Endothelial cell of umbilical vein (primary cell): Measurements from ENCODE around the gene ATP12A. TPM values are rescaled to one million over a fixed set of nuclear protein-coding genes. Genes with fewer than 3 reads are reported as not detected.

Experiments
- BruUV-seq: library from RNA; stranded (reverse); fragments of 400-500 nt; replicated peaks from 2 replicates; lab custom pipeline; 2021; lab: Mats Ljungman, UMichigan
- CTCF ChIA-PET: fragments of 300-600, 350-600 bp; sonication (Branson Sonifier 250); formaldehyde crosslinking; loops from one replicate; lab custom pipeline; 2021; ENCODE audit warnings: antibody characterized with exemption, inconsistent platforms; lab: Charles Lee
- POLR2A ChIA-PET: fragments of 300-600, 350-600 bp; sonication (Branson Sonifier 250); formaldehyde crosslinking; loops from one replicate; lab custom pipeline; 2021; ENCODE audit warnings: antibody characterized with exemption, inconsistent platforms; lab: Charles Lee
- DNase-seq: peaks from one replicate; pipeline ENCODE4 v3.0.0-alpha.2; 2011; ENCODE audit warnings: low read depth, low spot score
- FAIRE-seq: peaks from 2 replicates; lab custom pipeline; 2011; peaks lifted over from hg19 to GRCh38; lab: Jason Lieb, UNC
- H2AFZ ChIP-seq: 2 replicates; pipeline ENCODE4 v1.6.0; 2012; ENCODE audit warnings: low read depth, low read length, control low read depth, inconsistent platforms
- H3K27ac ChIP-seq: 2 replicates; pipeline ENCODE4 v1.5.1; 2011; ENCODE audit warnings: low read depth, mild to moderate bottlenecking, control low read depth, low read length, moderate library complexity; ENCODE audit not compliant: insufficient read depth
- H3K27me3 ChIP-seq, 2 experiments: 2 replicates each; pipeline versions ENCODE4 v1.6.0 to v1.6.1; 2011; ENCODE audit warnings: low read length in 2 of 2, mixed read lengths in 1 of 2; ENCODE audit not compliant: control insufficient read depth in 2 of 2, insufficient read depth in 2 of 2
- H3K36me3 ChIP-seq, 2 experiments: 2 replicates in 1 of 2; 3 replicates in 1 of 2; pipeline ENCODE4 v1.5.1; 2011; ENCODE audit warnings: low read length in 2 of 2, mild to moderate bottlenecking in 1 of 2, moderate library complexity in 1 of 2; ENCODE audit not compliant: control insufficient read depth in 2 of 2, insufficient read depth in 2 of 2; ENCODE audit errors: extremely low read depth in 1 of 2
- H3K4me1 ChIP-seq: 3 replicates; pipeline ENCODE4 v1.5.1; 2011; ENCODE audit warnings: mild to moderate bottlenecking, low read length; ENCODE audit not compliant: control insufficient read depth, insufficient read depth; ENCODE audit errors: extremely low read depth
- H3K4me2 ChIP-seq: 2 replicates; pipeline ENCODE4 v1.6.1; 2011; ENCODE audit warnings: low read length, control low read depth, mixed read lengths; ENCODE audit not compliant: insufficient read depth
- H3K4me3 ChIP-seq, 3 experiments: fragments of 200-600 bp in 1 of 3; sonication (generic), shearing (Covaris generic) in 1 of 3; replicated peaks in 1 of 3; 2 replicates each; pipeline ENCODE4 v1.5.1; 2011 to 2016; ENCODE audit warnings: control low read depth in 3 of 3, low read length in 3 of 3, mild to moderate bottlenecking in 2 of 3, inconsistent platforms in 1 of 3, low read depth in 1 of 3, moderate library complexity in 1 of 3; ENCODE audit not compliant: insufficient read depth in 1 of 3
- H3K79me2 ChIP-seq: 2 replicates; pipeline ENCODE4 v1.6.0; 2012; ENCODE audit warnings: low read length, inconsistent platforms; ENCODE audit not compliant: control insufficient read depth, insufficient read depth
- H3K9ac ChIP-seq: replicated peaks from 2 replicates; pipeline ENCODE3; 2011; ENCODE audit warnings: low read length, control low read depth; ENCODE audit not compliant: insufficient read depth; ENCODE audit errors: extremely low read depth
- H3K9me1 ChIP-seq: replicated peaks from 3 replicates; pipeline ENCODE4 v1.6.0; 2011; ENCODE audit warnings: mild to moderate bottlenecking, low read length; ENCODE audit not compliant: control insufficient read depth, insufficient read depth; ENCODE audit errors: extremely low read depth
- H3K9me3 ChIP-seq: replicated peaks from 2 replicates; pipeline ENCODE4 v1.5.1; 2012; ENCODE audit warnings: low read length, inconsistent platforms; ENCODE audit not compliant: control insufficient read depth, insufficient read depth
- H4K20me1 ChIP-seq: replicated peaks from 2 replicates; pipeline ENCODE3; 2011; ENCODE audit warnings: mild to moderate bottlenecking, low read length; ENCODE audit not compliant: control insufficient read depth, insufficient read depth; ENCODE audit errors: extremely low read depth
- EZH2 ChIP-seq: IDR thresholded peaks from 2 replicates; pipeline ENCODE4 v1.6.1; 2012; ENCODE audit warnings: borderline replicate concordance, low read depth, mild to moderate bottlenecking, moderate library complexity, low read length, inconsistent platforms; ENCODE audit not compliant: severe bottlenecking
- FOS ChIP-seq: IDR thresholded peaks from 2 replicates; pipeline ENCODE4 v1.6.1; 2011; ENCODE audit warnings: mild to moderate bottlenecking, low read length, moderate library complexity, borderline replicate concordance; ENCODE audit not compliant: insufficient read depth
- GATA2 ChIP-seq: IDR thresholded peaks from 2 replicates; pipeline ENCODE4 v1.7.0; 2011; ENCODE audit warnings: low read depth, mild to moderate bottlenecking, moderate library complexity, mixed read lengths, low read length; ENCODE audit not compliant: insufficient read length, insufficient read depth
- JUN ChIP-seq: IDR thresholded peaks from 2 replicates; pipeline ENCODE4 v1.6.1; 2011; ENCODE audit warnings: borderline replicate concordance, low read depth; ENCODE audit not compliant: insufficient read length, insufficient read depth
- MYC ChIP-seq: IDR thresholded peaks from one replicate; pipeline ENCODE4 v1.6.1; 2011; ENCODE audit warnings: mild to moderate bottlenecking, low read depth, low read length
- POLR2A ChIP-seq: IDR thresholded peaks from 2 replicates; pipeline ENCODE4 v1.6.1; 2012; ENCODE audit warnings: low read depth, mild to moderate bottlenecking, control low read depth, low read length
- POLR2AphosphoS5 ChIP-seq: IDR thresholded peaks from 2 replicates; pipeline ENCODE4 v1.6.1; 2012; ENCODE audit warnings: low read depth, mild to moderate bottlenecking, control low read depth, low read length, moderate library complexity; ENCODE audit not compliant: insufficient read depth
- dilution Hi-C: fragments of 300-500 bp; cut with MboI; formaldehyde crosslinking; loops from one replicate; pipeline ENCODE4 v1.15.0; 2019; ENCODE audit warnings: low sequenced_read_pairs; ENCODE audit not compliant: extremely low pct_ligation_motif_present
- intact Hi-C: fragments of 100-400 bp; cut with micrococcal nuclease; formaldehyde crosslinking; loops from one replicate; pipeline ENCODE4 v1.10.0; 2022
- polyA plus RNA-seq, 4 experiments: library from polyadenylated mRNA; depleted of rRNA in 3 of 4; stranded (reverse) in 3 of 4; unstranded in 1 of 4; fragments of >200 nt; gene quantifications; 2 replicates each; pipeline versions ENCODE4 v1.2.1 to v1.2.3, GENCODE V29; 2011 to 2012; ENCODE audit warnings: missing spikeins in 1 of 4
- total RNA-seq: library from RNA; stranded (reverse); gene quantifications from 2 replicates; pipeline ENCODE4 v1.2.3, GENCODE V29; 2021
- TF ChIP-seq, protein P1 (sequence below): IDR thresholded peaks from 2 replicates; pipeline ENCODE4 v1.6.1; 2011; ENCODE audit not compliant: insufficient read depth, insufficient read length
- TF ChIP-seq, protein P2 (sequence below), 2 donors: IDR thresholded peaks; 1 replicate in 1 of 2; 2 replicates in 1 of 2; pipeline ENCODE4 v1.5.1; 2011; ENCODE audit warnings: low read length in 2 of 2, mild to moderate bottlenecking in 2 of 2, moderate library complexity in 2 of 2, control low read depth in 1 of 2, inconsistent platforms in 1 of 2, low read depth in 1 of 2; ENCODE audit not compliant: insufficient read depth in 1 of 2; ENCODE audit errors: extremely low read depth in 1 of 2

ATP12A gene
- total and polyA plus RNA-seq, 2 donors (not counting 3 experiments of a cell fraction or from before 2014, with no cell fraction given) = not detected

DNA sequence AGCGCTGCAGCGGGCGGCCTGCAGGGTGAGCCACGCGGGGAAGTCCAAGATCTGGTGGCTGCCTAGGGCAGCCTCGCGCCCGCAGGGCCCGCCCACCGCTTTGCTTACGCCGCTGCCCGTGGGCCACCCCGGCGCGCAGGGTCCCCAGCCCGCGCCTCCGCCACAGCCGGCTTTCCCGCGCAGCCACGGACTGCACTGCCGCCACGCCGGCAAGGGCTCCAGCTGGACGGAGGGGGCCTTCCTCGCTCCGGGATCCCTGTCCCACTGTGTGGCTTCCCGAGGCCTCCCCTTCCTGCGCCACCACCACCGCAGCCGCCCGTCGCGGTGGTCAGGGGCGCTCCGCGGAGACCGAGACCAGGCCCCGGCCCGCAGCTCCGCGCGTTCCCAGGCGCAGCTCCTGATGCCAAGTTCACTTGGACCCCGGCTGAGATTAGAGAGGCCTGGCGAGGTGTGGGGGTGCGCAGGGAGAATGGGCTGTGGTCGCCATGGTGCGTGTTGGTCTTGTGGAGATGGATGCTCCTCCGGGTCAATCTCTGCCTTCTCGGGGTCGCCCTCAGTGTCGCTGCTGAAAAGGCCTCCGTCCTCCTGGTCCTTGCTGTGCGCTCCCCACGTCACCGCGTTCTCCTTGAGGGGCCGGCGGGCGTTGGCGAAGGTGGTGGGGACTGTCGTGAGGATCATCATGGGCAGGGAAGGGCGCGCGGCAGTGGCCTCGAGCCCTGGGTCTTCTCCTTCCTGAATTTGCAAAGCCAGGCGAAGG is 65.8 kb downstream of the ATP12A start:
- H3K27ac ChIP-seq = no peak overlapping the region
- peaks cover 24 to 42% of the 10 kb centered on the region in 2 experiments for H3K27me3 ChIP-seq
- H2AFZ ChIP-seq = no peak overlapping the region
- TF ChIP-seq GATA2 (no peak), JUN (no peak), MYC (no peak), EZH2 (peak; percentile 58)
- TF ChIP-seq, protein P1, sequence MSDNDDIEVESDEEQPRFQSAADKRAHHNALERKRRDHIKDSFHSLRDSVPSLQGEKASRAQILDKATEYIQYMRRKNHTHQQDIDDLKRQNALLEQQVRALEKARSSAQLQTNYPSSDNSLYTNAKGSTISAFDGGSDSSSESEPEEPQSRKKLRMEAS = no peak
- H3K4me1 ChIP-seq = peaks cover 4% of the 10 kb centered on the region
- H3K9me1 ChIP-seq = no peaks in the 10 kb centered on the region
- no peak for FAIRE-seq
- CTCF ChIA-PET = no interaction called here
- dilution Hi-C loops (no loop called here), intact Hi-C loops (no loop called here)
- no peaks in the 10 kb centered on the region for H3K79me2 ChIP-seq
- H3K9ac ChIP-seq = no peak overlapping the region
- no peak overlapping the region for H3K4me2 ChIP-seq
- BruUV-seq = no TSS peak
- POLR2A ChIA-PET = no interaction called here
- DNase-seq = no peak
- no peak overlapping the region for H3K4me3 ChIP-seq
- no peaks in the 10 kb centered on the region for H3K36me3 ChIP-seq
- no peaks in the 10 kb centered on the region for H4K20me1 ChIP-seq
- no peaks in the 10 kb centered on the region for H3K9me3 ChIP-seq

DNA sequence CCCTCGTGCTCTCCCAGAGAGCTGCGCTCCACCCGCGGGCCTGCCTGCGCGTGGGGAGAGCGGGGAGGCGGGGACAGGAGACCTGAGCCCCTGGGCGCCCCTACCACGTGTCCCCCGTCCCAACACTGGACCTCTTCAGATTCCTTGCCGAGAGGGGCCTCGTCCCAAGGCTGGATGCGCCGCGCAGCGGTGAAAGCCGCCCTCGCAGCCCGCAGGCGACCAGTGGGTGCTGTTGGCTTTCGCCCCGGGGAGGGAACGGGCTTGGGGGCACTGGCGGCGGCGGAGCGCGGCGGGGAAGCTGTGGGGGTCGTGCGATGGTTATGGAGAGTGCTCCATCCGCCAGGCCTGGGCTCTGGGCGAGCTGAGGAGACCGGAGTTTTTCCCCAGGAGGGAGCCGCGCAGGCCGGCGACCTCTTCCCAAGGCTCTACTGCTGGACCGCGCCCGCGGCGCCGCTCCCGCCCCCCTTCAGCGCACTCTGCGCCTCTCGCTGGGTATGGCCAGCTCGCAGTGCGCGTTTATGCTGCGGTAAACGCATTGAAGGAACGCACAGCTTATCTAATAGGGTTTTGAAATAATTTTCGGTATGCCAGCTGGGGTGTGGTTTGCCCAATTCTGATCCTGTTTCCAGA is 66.5 kb downstream of the ATP12A start:
- Histone ChIP-seq H3K27ac (no peak overlapping the region), H3K9me3 (no peaks in the 10 kb centered on the region), H3K36me3 (no peaks in the 10 kb centered on the region), H3K79me2 (no peaks in the 10 kb centered on the region), H3K27me3 (peaks cover 24 to 42% of the 10 kb centered on the region in 2 experiments), H3K4me1 (peaks cover 4% of the 10 kb centered on the region), H2AFZ (no peak overlapping the region), H3K9me1 (no peaks in the 10 kb centered on the region), H4K20me1 (no peaks in the 10 kb centered on the region), H3K9ac (no peak overlapping the region), H3K4me3 (no peak overlapping the region), H3K4me2 (peak overlapping the region; percentile 42)
- dilution Hi-C loops = no loop called here
- FAIRE-seq (no peak), DNase-seq (no peak)
- BruUV-seq = no TSS peak
- TF ChIP-seq FOS = no peak
- no peak for TF ChIP-seq POLR2AphosphoS5
- no peak for TF ChIP-seq MYC
- TF ChIP-seq, protein P2, sequence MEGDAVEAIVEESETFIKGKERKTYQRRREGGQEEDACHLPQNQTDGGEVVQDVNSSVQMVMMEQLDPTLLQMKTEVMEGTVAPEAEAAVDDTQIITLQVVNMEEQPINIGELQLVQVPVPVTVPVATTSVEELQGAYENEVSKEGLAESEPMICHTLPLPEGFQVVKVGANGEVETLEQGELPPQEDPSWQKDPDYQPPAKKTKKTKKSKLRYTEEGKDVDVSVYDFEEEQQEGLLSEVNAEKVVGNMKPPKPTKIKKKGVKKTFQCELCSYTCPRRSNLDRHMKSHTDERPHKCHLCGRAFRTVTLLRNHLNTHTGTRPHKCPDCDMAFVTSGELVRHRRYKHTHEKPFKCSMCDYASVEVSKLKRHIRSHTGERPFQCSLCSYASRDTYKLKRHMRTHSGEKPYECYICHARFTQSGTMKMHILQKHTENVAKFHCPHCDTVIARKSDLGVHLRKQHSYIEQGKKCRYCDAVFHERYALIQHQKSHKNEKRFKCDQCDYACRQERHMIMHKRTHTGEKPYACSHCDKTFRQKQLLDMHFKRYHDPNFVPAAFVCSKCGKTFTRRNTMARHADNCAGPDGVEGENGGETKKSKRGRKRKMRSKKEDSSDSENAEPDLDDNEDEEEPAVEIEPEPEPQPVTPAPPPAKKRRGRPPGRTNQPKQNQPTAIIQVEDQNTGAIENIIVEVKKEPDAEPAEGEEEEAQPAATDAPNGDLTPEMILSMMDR (IDR thresholded peaks at IDR 0.05; ENCODE audit: extremely low read depth in 1 of 2, insufficient read depth in 1 of 2, low read depth in 1 of 2, low read length in 2 of 2) = peak in 1 of 2 donors; percentile 18
- no peak for TF ChIP-seq JUN
- TF ChIP-seq EZH2 = peak; percentile 62
- TF ChIP-seq POLR2A = no peak
- TF ChIP-seq GATA2 = no peak
- TF ChIP-seq, protein P1 = no peak
- CTCF ChIA-PET = no interaction called here
- POLR2A ChIA-PET = no interaction called here
- intact Hi-C loops = no loop called here
